Epithelial cell of esophagus (primary cell): ENCODE results near the gene NUP160.
"Not testable (repeated sequence)": the region's sequence is repeated elsewhere in the genome, so short reads cannot be mapped to it uniquely, and the experiment has no call there.

Experiments used
- DNase-seq: peaks from one replicate; pipeline ENCODE4 v3.0.0; 2010; ENCODE audit warnings: low read depth
- H3K4me3 ChIP-seq: 2 replicates; pipeline ENCODE4 v1.5.1; 2011; ENCODE audit warnings: mild to moderate bottlenecking, low read length, control low read depth
- CTCF ChIP-seq: IDR thresholded peaks from 2 replicates; pipeline ENCODE4 v1.5.1; 2011; ENCODE audit warnings: low read depth, mild to moderate bottlenecking, low read length, control low read depth, inconsistent platforms; ENCODE audit not compliant: insufficient read depth; ENCODE audit errors: missing control alignments

The NUP160 gene

GRCh38 chr11:47786373-47786772 lies 61.8 kb downstream of the NUP160 start:
- TF ChIP-seq CTCF = no peak
- H3K4me3 ChIP-seq = no peak overlapping the region
- peak; percentile 47 for DNase-seq

GRCh38 chr11:47784785-47785381 lies 63.3 kb downstream of the NUP160 start:
- DNase-seq = no peak
- no peak overlapping the region for H3K4me3 ChIP-seq
- TF ChIP-seq CTCF = no peak

GRCh38 chr11:47783087-47783610 lies 65.0 kb downstream of the NUP160 start:
- TF ChIP-seq CTCF = no peak
- no peak overlapping the region for H3K4me3 ChIP-seq
- no peak for DNase-seq

GRCh38 chr11:47778878-47779483 lies 69.2 kb downstream of the NUP160 start:
- H3K4me3 ChIP-seq = no peak overlapping the region

GRCh38 chr11:47775240-47775869 lies 72.8 kb downstream of the NUP160 start:
- no peak for TF ChIP-seq CTCF

More at GRCh38 chr11:47778878-47779483, 69.2 kb downstream of the NUP160 start:
- no peak for TF ChIP-seq CTCF
- DNase-seq = no peak

GRCh38 chr11:47773882-47774281 lies 74.3 kb downstream of the NUP160 start:
- no peak for TF ChIP-seq CTCF
- DNase-seq = no peak
- H3K4me3 ChIP-seq = no peak overlapping the region

More at GRCh38 chr11:47775240-47775869, 72.8 kb downstream of the NUP160 start:
- H3K4me3 ChIP-seq = no peak overlapping the region
- no peak for DNase-seq

GRCh38 chr11:47769556-47769955 lies 78.6 kb downstream of the NUP160 start:
- DNase-seq, H3K4me3 ChIP-seq: not testable (repeated sequence)
